Measurements from ENCODE around the gene SLC17A1. TPM values are rescaled to one million over a fixed set of nuclear protein-coding genes. Genes with fewer than 3 reads are reported as not detected.
"Not testable (repeated sequence)": the region's sequence is repeated elsewhere in the genome, so short reads cannot be mapped to it uniquely, and the experiment has no call there.

Gene SLC17A1
- total and polyA plus RNA-seq, 3 donors from 2014 or later = 0.99 to 3.9 (median 1.0) TPM

DNA sequence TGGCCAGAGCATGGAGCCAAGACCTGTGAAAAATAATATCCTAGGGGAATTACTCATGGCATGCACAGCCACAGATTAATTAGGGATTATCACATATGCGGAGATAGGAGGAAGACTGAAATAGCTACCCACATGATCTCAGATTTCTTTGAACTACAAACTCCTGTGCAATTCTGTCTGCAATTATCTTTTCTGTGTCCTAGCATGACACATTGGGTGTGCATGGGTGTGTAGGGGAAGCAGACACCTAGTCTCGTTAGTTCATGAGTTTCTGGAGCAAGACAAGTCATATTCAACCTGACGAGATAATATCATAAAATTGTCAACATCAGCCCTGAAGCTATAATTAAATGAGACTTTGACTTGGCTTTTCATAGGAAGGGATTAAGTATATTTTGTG is 80.9 kb downstream of the SLC17A1 start:
- 49 to 57% methylated on average over 2 to 3 of the region's 3 CpGs for WGBS, 2 donors

DNA sequence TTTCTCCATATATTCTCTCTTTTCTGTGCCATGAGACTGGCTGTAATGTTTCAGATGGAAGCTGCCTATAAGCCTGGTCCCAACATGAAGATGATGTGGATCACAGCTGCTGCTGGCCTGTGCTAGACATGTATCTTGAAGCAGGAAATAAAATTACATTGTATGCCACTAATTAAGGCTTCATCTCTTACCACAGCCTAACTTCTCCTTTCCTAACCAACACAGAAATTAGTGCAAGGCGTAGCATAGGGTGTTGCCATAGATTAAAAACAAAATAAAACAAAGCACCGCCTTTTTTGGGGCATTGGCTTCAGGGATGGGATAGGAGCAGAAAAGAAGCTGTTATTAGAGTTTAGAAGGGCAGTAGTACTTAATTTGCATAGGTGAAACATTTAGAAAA is 82.0 kb downstream of the SLC17A1 start:
- WGBS, 2 donors = 84 to 87% methylated on average over 2 of the region's 2 CpGs
- Histone ChIP-seq H3K27ac (no peak overlapping the region), H3K4me1 (peaks cover 8% of the 10 kb centered on the region), H3K9me3 (no peaks in the 10 kb centered on the region), H3K36me3 (ENCODE audit: low read depth, missing control alignments) (no peaks in the 10 kb centered on the region), H3K27me3 (no peaks in the 10 kb centered on the region), H3K4me3 (no peak overlapping the region)
- no peak for DNase-seq
- no peak for TF ChIP-seq POLR2A (IDR thresholded peaks at IDR 0.05)
- TF ChIP-seq, protein P1, sequence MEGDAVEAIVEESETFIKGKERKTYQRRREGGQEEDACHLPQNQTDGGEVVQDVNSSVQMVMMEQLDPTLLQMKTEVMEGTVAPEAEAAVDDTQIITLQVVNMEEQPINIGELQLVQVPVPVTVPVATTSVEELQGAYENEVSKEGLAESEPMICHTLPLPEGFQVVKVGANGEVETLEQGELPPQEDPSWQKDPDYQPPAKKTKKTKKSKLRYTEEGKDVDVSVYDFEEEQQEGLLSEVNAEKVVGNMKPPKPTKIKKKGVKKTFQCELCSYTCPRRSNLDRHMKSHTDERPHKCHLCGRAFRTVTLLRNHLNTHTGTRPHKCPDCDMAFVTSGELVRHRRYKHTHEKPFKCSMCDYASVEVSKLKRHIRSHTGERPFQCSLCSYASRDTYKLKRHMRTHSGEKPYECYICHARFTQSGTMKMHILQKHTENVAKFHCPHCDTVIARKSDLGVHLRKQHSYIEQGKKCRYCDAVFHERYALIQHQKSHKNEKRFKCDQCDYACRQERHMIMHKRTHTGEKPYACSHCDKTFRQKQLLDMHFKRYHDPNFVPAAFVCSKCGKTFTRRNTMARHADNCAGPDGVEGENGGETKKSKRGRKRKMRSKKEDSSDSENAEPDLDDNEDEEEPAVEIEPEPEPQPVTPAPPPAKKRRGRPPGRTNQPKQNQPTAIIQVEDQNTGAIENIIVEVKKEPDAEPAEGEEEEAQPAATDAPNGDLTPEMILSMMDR (IDR thresholded peaks at IDR 0.05) = no peak
- intact Hi-C loops (cut with DNase I; ENCODE audit: low total_unique reads) = no loop called here

More for the DNA sequence above, 80.9 kb downstream of the SLC17A1 start:
- Histone ChIP-seq H3K36me3 (ENCODE audit: low read depth, missing control alignments) (no peaks in the 10 kb centered on the region), H3K4me3 (no peak overlapping the region), H3K4me1 (peaks cover 8% of the 10 kb centered on the region), H3K27me3 (no peaks in the 10 kb centered on the region), H3K9me3 (no peaks in the 10 kb centered on the region), H3K27ac (no peak overlapping the region)
- TF ChIP-seq, protein P1 (IDR thresholded peaks at IDR 0.05) = no peak
- TF ChIP-seq POLR2A (IDR thresholded peaks at IDR 0.05) = no peak
- DNase-seq = no peak
- intact Hi-C loops (cut with DNase I; ENCODE audit: low total_unique reads) = no loop called here

DNA sequence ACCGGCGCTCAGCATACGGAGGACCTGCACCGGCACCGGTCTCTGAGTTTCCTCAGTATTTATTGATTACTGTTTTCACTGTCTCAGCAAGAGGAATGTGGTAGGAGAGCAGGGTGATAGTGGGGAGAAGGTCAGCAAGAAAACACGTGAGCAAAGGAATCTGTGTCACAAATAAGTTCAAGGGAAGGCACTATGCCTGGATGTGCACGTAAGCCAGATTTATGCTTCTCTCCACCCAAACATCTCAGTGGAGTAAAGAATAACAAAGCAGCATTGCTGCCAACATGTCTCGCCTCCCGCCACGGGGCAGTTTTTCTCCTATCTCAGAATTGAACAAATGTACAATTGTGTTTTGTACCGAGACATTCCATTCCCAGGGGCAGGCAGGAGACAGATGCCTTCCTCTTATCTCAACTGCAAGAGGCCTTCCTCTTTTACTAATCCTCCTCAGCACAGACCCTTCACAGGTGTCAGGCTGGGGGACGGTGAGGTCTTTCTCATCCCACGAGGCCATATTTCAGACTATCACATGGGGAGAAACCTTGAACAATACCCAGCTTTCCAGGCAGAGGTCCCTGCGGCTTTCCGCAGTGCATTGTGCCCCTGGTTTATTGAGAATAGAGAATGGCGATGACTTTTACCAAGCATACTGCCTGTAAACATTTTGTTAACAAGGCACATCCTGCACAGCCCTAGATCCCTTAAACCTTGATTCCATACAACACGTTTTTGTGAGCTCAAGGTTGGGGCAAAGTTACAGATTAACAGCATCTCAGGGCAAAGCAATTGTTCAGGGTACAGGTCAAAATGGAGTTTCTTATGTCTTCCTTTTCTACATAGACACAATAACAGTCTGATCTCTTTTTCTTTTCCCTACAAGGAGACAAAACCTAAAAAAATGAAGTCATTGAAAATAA is 83.0 kb downstream of the SLC17A1 start:
- H3K36me3 ChIP-seq (ENCODE audit: low read depth, missing control alignments); H3K4me1 ChIP-seq; H3K4me3 ChIP-seq; H3K27me3 ChIP-seq; H3K9me3 ChIP-seq; intact Hi-C loops (cut with DNase I; ENCODE audit: low total_unique reads): not testable (repeated sequence)
- 28 to 41% methylated on average over 16 to 17 of the region's 17 CpGs for WGBS, 2 donors
- H3K27ac ChIP-seq = peak overlapping the region in 1 of 2 donors; percentile 50
- peak; percentile 75 for DNase-seq

DNA sequence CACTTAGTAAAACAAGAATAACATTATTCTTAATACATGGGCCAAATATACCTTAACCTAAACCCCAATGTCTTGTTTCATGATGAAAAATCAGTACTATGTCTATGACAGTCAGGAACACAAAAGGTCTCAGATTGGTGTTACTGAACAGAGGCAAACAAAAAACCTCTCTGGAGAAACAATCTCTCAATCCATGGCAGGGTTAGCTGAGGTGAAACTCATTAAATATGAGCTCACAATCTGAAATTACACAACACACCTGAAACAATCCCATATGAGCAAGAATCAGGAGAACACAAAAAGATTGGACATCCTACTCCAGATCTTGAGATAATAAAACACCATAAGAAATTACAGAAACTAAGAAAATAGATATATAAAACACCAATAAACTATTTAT is 83.8 kb downstream of the SLC17A1 start:
- Histone ChIP-seq H3K4me3 (no peak overlapping the region), H3K27me3 (no peaks in the 10 kb centered on the region), H3K36me3 (ENCODE audit: low read depth, missing control alignments) (no peaks in the 10 kb centered on the region), H3K9me3 (no peaks in the 10 kb centered on the region), H3K4me1 (peaks cover 8% of the 10 kb centered on the region), H3K27ac (peak overlapping the region in 1 of 2 donors; percentile 50)
- no peak for DNase-seq
- TF ChIP-seq, protein P1 (IDR thresholded peaks at IDR 0.05) = no peak
- no peak for TF ChIP-seq POLR2A (IDR thresholded peaks at IDR 0.05)
- intact Hi-C loops (cut with DNase I; ENCODE audit: low total_unique reads) = no loop called here

DNA sequence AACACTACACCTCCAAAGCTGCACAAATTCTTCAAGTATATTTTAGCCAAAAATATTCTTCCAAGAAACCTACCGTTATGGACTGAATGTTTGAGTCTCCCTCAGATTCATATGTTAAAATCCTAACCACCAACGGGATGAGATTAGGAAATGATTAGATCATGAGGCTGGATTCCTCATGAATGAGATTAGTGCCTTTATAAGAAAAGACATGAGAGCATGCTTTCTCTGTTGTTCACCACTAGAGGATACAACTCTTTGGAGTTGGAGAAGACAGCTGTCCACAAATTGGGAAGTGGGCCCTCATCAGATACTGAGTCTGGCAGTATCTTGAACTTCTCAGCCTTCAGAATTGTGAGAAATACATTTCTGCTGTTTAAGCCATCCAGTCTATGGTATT is 84.4 kb downstream of the SLC17A1 start:
- Histone ChIP-seq H3K27ac (peak overlapping the region in 1 of 2 donors; percentile 5), H3K36me3 (ENCODE audit: low read depth, missing control alignments) (no peaks in the 10 kb centered on the region)
- WGBS, 2 donors = 63 to 71% methylated on average over 2 of the region's 2 CpGs

More for the DNA sequence above, 84.4 kb downstream of the SLC17A1 start:
- H3K9me3 ChIP-seq = no peaks in the 10 kb centered on the region
- H3K4me3 ChIP-seq = no peak overlapping the region
- H3K27me3 ChIP-seq = no peaks in the 10 kb centered on the region
- H3K4me1 ChIP-seq = peaks cover 8% of the 10 kb centered on the region
- intact Hi-C loops (cut with DNase I; ENCODE audit: low total_unique reads) = no loop called here
- no peak for TF ChIP-seq POLR2A (IDR thresholded peaks at IDR 0.05)
- TF ChIP-seq, protein P1 (IDR thresholded peaks at IDR 0.05) = no peak
- DNase-seq = no peak

Data from testis (tissue), 3 donors.